Measurements from ENCODE around the gene ACOX3. TPM values are rescaled to one million over a fixed set of nuclear protein-coding genes. Genes with fewer than 3 reads are reported as not detected.

Gene ACOX3
- polyA plus RNA-seq, 1 experiment: 7.9 TPM

GRCh38 chr4:8439914-8440491, 520 bp downstream of the ACOX3 start:
- Histone ChIP-seq H3K27me3 (ENCODE audit: control insufficient read depth, insufficient read depth, low read length) (no peaks in the 10 kb centered on the region), H3K4me3 (ENCODE audit: low read depth, low read length) (peak overlapping the region; percentile 70), H3K27ac (ENCODE audit: low read depth, low read length) (peak overlapping the region; percentile 98), H3K9me3 (ENCODE audit: control insufficient read depth, insufficient read depth, low read length) (no peaks in the 10 kb centered on the region; the same call in 1 of the 2 replicates)
- no peak for DNase-seq (ENCODE audit: low read depth, low spot score)
- ChIA-PET CTCF (interaction anchor here (1.5 to 1.8 kb wide), 2 partner anchors 11 to 37 kb away, joined by 4 to 10 read pairs; no protein-coding TSS in a partner anchor), POLR2A (interaction anchor here (0.5 to 1.4 kb wide), 2 partner anchors 11 to 19 kb away, joined by 3 to 5 read pairs; no protein-coding TSS in a partner anchor)
- no peak for TF ChIP-seq CTCF (IDR thresholded peaks at IDR 0.05; ENCODE audit: low read depth, low read length)

- POLR2A ChIA-PET: no interaction called here
- H3K4me3 ChIP-seq (ENCODE audit: low read depth, low read length): peak overlapping the region; percentile 3; the same call in 1 of the 2 replicates
Observed at GRCh38 chr4:8439168-8439567, 1.4 kb downstream of the ACOX3 start.

GRCh38 chr4:8438743-8439142, 1.8 kb downstream of the ACOX3 start:
- POLR2A ChIA-PET: no interaction called here

More at GRCh38 chr4:8439168-8439567, 1.4 kb downstream of the ACOX3 start:
- no peak for DNase-seq (ENCODE audit: low read depth, low spot score)
- no peaks in the 10 kb centered on the region for H3K27me3 ChIP-seq (ENCODE audit: control insufficient read depth, insufficient read depth, low read length)
- H3K9me3 ChIP-seq (ENCODE audit: control insufficient read depth, insufficient read depth, low read length): no peaks in the 10 kb centered on the region; the same call in 1 of the 2 replicates
- CTCF ChIA-PET: interaction anchor here (1.5 to 1.8 kb wide), 2 partner anchors 10 to 37 kb away, joined by 4 to 10 read pairs; no protein-coding TSS in a partner anchor
- no peak overlapping the region for H3K27ac ChIP-seq (ENCODE audit: low read depth, low read length)
- TF ChIP-seq CTCF (IDR thresholded peaks at IDR 0.05; ENCODE audit: low read depth, low read length): no peak

GRCh38 chr4:8437281-8437680, 3.2 kb downstream of the ACOX3 start:
- Histone ChIP-seq H3K27me3 (ENCODE audit: control insufficient read depth, insufficient read depth, low read length) (no peaks in the 10 kb centered on the region), H3K4me3 (ENCODE audit: low read depth, low read length) (no peak overlapping the region), H3K27ac (ENCODE audit: low read depth, low read length) (peak overlapping the region; percentile 57), H3K9me3 (ENCODE audit: control insufficient read depth, insufficient read depth, low read length) (no peaks in the 10 kb centered on the region; the same call in 1 of the 2 replicates)
- no peak for DNase-seq (ENCODE audit: low read depth, low spot score)
- ChIA-PET CTCF (interaction anchor here (0.9 to 1.7 kb wide), 3 partner anchors 9 to 260 kb away, joined by 3 to 7 read pairs (median 3); no protein-coding TSS in a partner anchor), POLR2A (no interaction called here)
- TF ChIP-seq CTCF (IDR thresholded peaks at IDR 0.05; ENCODE audit: low read depth, low read length): no peak

More at GRCh38 chr4:8438743-8439142, 1.8 kb downstream of the ACOX3 start:
- no peak overlapping the region for H3K27ac ChIP-seq (ENCODE audit: low read depth, low read length)
- DNase-seq (ENCODE audit: low read depth, low spot score): no peak
- H3K27me3 ChIP-seq (ENCODE audit: control insufficient read depth, insufficient read depth, low read length): no peaks in the 10 kb centered on the region
- no peak for TF ChIP-seq CTCF (IDR thresholded peaks at IDR 0.05; ENCODE audit: low read depth, low read length)
- no peak overlapping the region for H3K4me3 ChIP-seq (ENCODE audit: low read depth, low read length)
- no peaks in the 10 kb centered on the region; the same call in 1 of the 2 replicates for H3K9me3 ChIP-seq (ENCODE audit: control insufficient read depth, insufficient read depth, low read length)
- CTCF ChIA-PET: no interaction called here

GRCh38 chr4:8435656-8436121, 4.8 kb downstream of the ACOX3 start:
- CTCF ChIA-PET: interaction anchor here (0.8 to 0.9 kb wide), 2 partner anchors 34 to 259 kb away, joined by 3 to 5 read pairs; no protein-coding TSS in a partner anchor
- Histone ChIP-seq H3K9me3 (ENCODE audit: control insufficient read depth, insufficient read depth, low read length) (no peaks in the 10 kb centered on the region; the same call in 1 of the 2 replicates), H3K27me3 (ENCODE audit: control insufficient read depth, insufficient read depth, low read length) (no peaks in the 10 kb centered on the region), H3K4me3 (ENCODE audit: low read depth, low read length) (peak overlapping the region; percentile 53), H3K27ac (ENCODE audit: low read depth, low read length) (no peak overlapping the region)
- no peak for DNase-seq (ENCODE audit: low read depth, low spot score)
- POLR2A ChIA-PET: no interaction called here
- TF ChIP-seq CTCF (IDR thresholded peaks at IDR 0.05; ENCODE audit: low read depth, low read length): no peak

Data from AG04450 (cell line).